WTC11 (cell line): ENCODE measurements around the gene ATF1. TPM values are rescaled to one million over a fixed set of nuclear protein-coding genes. Genes with fewer than 3 reads are reported as not detected.

Experiments
- E2F5 ChIP-seq: sonication (generic); formaldehyde crosslinking; IDR thresholded peaks from 2 replicates; pipeline ENCODE4 v1.8.1; 2022; ENCODE audit warnings: mild to moderate bottlenecking, moderate library complexity, missing genetic modification reagents
- EMX1 ChIP-seq: fragments of 250-450 bp; sonication (Bioruptor Pico); IDR thresholded peaks from 2 replicates; pipeline ENCODE4 v1.8.0; 2021; ENCODE audit warnings: mild to moderate bottlenecking
- ESRRA ChIP-seq: sonication (generic); formaldehyde crosslinking; IDR thresholded peaks from 2 replicates; pipeline ENCODE4 v1.8.1; 2022; ENCODE audit warnings: mild to moderate bottlenecking, missing genetic modification reagents, borderline replicate concordance
- ETV6 ChIP-seq: sonication (generic); formaldehyde crosslinking; IDR thresholded peaks from 2 replicates; pipeline ENCODE4 v1.8.1; 2022; ENCODE audit warnings: mild to moderate bottlenecking, missing genetic modification reagents
- FOXP1 ChIP-seq: sonication (generic); formaldehyde crosslinking; IDR thresholded peaks from 2 replicates; pipeline ENCODE4 v1.8.0; 2022; ENCODE audit warnings: missing genetic modification reagents, mild to moderate bottlenecking, moderate library complexity, borderline replicate concordance
- GTF2I ChIP-seq: fragments of 250-450 bp; sonication (Bioruptor Pico); conservative IDR thresholded peaks from 2 replicates; pipeline ENCODE4 v1.4.0; 2021; ENCODE audit warnings: mild to moderate bottlenecking
- HMGXB4 ChIP-seq: sonication (generic); formaldehyde crosslinking; IDR thresholded peaks from 2 replicates; pipeline ENCODE4 v1.8.1; 2023; ENCODE audit warnings: mild to moderate bottlenecking, moderate library complexity, missing genetic modification reagents
- IRF2 ChIP-seq: sonication (generic); formaldehyde crosslinking; IDR thresholded peaks from 2 replicates; pipeline ENCODE4 v1.8.0; 2022; ENCODE audit warnings: low read depth, missing genetic modification reagents, borderline replicate concordance
- JAZF1 ChIP-seq: fragments of 250-450 bp; sonication (Bioruptor Pico); IDR thresholded peaks from 2 replicates; pipeline ENCODE4 v1.9.0; 2021; ENCODE audit warnings: moderate library complexity, mild to moderate bottlenecking, inconsistent platforms
- JUN ChIP-seq: sonication (generic); formaldehyde crosslinking; IDR thresholded peaks from 2 replicates; pipeline ENCODE4 v1.8.0; 2023; ENCODE audit warnings: mild to moderate bottlenecking, missing genetic modification reagents
- MLX ChIP-seq: sonication (generic); formaldehyde crosslinking; IDR thresholded peaks from 2 replicates; pipeline ENCODE4 v1.8.1; 2023; ENCODE audit warnings: mild to moderate bottlenecking, missing genetic modification reagents, moderate library complexity
- MYBL2 ChIP-seq: sonication (generic); formaldehyde crosslinking; IDR thresholded peaks from 2 replicates; pipeline ENCODE4 v1.8.1; 2023; ENCODE audit warnings: mild to moderate bottlenecking, moderate library complexity, missing genetic modification reagents
- NR1H2 ChIP-seq: sonication (generic); formaldehyde crosslinking; IDR thresholded peaks from 2 replicates; pipeline ENCODE4 v1.9.0; 2021; ENCODE audit warnings: mild to moderate bottlenecking, moderate library complexity, missing genetic modification reagents
- NR2C2 ChIP-seq: sonication (generic); formaldehyde crosslinking; IDR thresholded peaks from 2 replicates; pipeline ENCODE4 v1.8.0; 2022; ENCODE audit warnings: mild to moderate bottlenecking, missing genetic modification reagents
- RELA ChIP-seq: sonication (generic); formaldehyde crosslinking; IDR thresholded peaks from 2 replicates; pipeline ENCODE4 v1.8.1; 2022; ENCODE audit warnings: missing genetic modification reagents, mild to moderate bottlenecking, borderline replicate concordance
- SP1 ChIP-seq: sonication (generic); formaldehyde crosslinking; conservative IDR thresholded peaks from 2 replicates; pipeline ENCODE4 v1.8.1; 2022; ENCODE audit warnings: missing genetic modification reagents
- TEAD4 ChIP-seq: sonication (generic); formaldehyde crosslinking; IDR thresholded peaks from 2 replicates; pipeline ENCODE4 v1.8.0; 2022; ENCODE audit warnings: mild to moderate bottlenecking, missing genetic modification reagents
- ZNF138 ChIP-seq: sonication (generic); formaldehyde crosslinking; conservative IDR thresholded peaks from 2 replicates; pipeline ENCODE4 v1.8.1; 2022; ENCODE audit warnings: mild to moderate bottlenecking, moderate library complexity, missing genetic modification reagents
- ZNF232 ChIP-seq: sonication (generic); formaldehyde crosslinking; IDR thresholded peaks from 2 replicates; pipeline ENCODE4 v1.8.0; 2022; ENCODE audit warnings: mild to moderate bottlenecking, missing genetic modification reagents
- ZNF396 ChIP-seq: fragments of 250-450 bp; sonication (Bioruptor Pico); IDR thresholded peaks from 2 replicates; pipeline ENCODE4 v1.8.0; 2021; ENCODE audit warnings: mild to moderate bottlenecking, moderate library complexity, borderline replicate concordance
- ZNF671 ChIP-seq: fragments of 250-450 bp; sonication (Bioruptor Pico); IDR thresholded peaks from 2 replicates; pipeline ENCODE4 v1.8.0; 2021; ENCODE audit warnings: mild to moderate bottlenecking
- total RNA-seq: library from RNA; stranded (reverse); gene quantifications from 3 replicates; pipeline ENCODE4 v1.2.3, GENCODE V29; 2021
- TF ChIP-seq, protein P1 (sequence below): fragments of 250-450 bp; sonication (Bioruptor Pico); IDR thresholded peaks from 2 replicates; pipeline ENCODE4 v2.1.2; 2022; ENCODE audit warnings: mild to moderate bottlenecking, moderate library complexity
- TF ChIP-seq, protein P2 (sequence below): sonication (generic); formaldehyde crosslinking; IDR thresholded peaks from 2 replicates; pipeline ENCODE4 v1.8.0; 2022; ENCODE audit warnings: mild to moderate bottlenecking, missing genetic modification reagents
- TF ChIP-seq, protein P3 (sequence below): fragments of 250-450 bp; sonication (Bioruptor Pico); IDR thresholded peaks from 2 replicates; pipeline ENCODE4 v1.9.0; 2021; ENCODE audit warnings: moderate library complexity, mild to moderate bottlenecking, inconsistent platforms, borderline replicate concordance
- TF ChIP-seq, protein P4 (sequence below): sonication (generic); formaldehyde crosslinking; IDR thresholded peaks from 2 replicates; pipeline ENCODE4 v1.8.1; 2022; ENCODE audit warnings: mild to moderate bottlenecking, missing genetic modification reagents, moderate library complexity, borderline replicate concordance
- TF ChIP-seq, protein P5 (sequence below): sonication (generic); formaldehyde crosslinking; IDR thresholded peaks from 2 replicates; pipeline ENCODE4 v1.8.0; 2023; ENCODE audit warnings: missing genetic modification reagents, mild to moderate bottlenecking, borderline replicate concordance

The ATF1 gene
- total RNA-seq, 1 experiment from 2014 or later: 34.8 TPM

GRCh38 chr12:50763639-50764285 is at the start of gene ATF1 (continued):
- TF ChIP-seq TEAD4 (no peak), NR1H2 (CRISPR knock-in tag) (no peak), ZNF138 (CRISPR knock-in tag) (no peak), RELA (CRISPR knock-in tag) (no peak), ETV6 (peak; percentile 84), IRF2 (CRISPR knock-in tag) (no peak), SP1 (CRISPR knock-in tag) (peak; percentile 57), GTF2I (CRISPR knock-in tag) (no peak), JUN (no peak), E2F5 (CRISPR knock-in tag) (no peak), FOXP1 (CRISPR knock-in tag) (peak; percentile 74; the same call in 1 of the 2 replicates), HMGXB4 (CRISPR knock-in tag) (no peak), ZNF232 (CRISPR knock-in tag) (peak; percentile 86), ESRRA (CRISPR knock-in tag) (peak; percentile 98), EMX1 (CRISPR knock-in tag) (no peak), NR2C2 (no peak), MLX (CRISPR knock-in tag) (no peak), ZNF396 (CRISPR knock-in tag) (no peak), ZNF671 (CRISPR knock-in tag) (no peak), MYBL2 (0 out of 2 replicates have a peak, but pooled peaks have one; percentile 21), JAZF1 (CRISPR knock-in tag) (no peak)
- TF ChIP-seq, protein P1, sequence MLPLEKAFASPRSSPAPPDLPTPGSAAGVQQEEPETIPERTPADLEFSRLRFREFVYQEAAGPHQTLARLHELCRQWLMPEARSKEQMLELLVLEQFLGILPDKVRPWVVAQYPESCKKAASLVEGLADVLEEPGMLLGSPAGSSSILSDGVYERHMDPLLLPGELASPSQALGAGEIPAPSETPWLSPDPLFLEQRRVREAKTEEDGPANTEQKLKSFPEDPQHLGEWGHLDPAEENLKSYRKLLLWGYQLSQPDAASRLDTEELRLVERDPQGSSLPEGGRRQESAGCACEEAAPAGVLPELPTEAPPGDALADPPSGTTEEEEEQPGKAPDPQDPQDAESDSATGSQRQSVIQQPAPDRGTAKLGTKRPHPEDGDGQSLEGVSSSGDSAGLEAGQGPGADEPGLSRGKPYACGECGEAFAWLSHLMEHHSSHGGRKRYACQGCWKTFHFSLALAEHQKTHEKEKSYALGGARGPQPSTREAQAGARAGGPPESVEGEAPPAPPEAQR (CRISPR knock-in tag): no peak
- TF ChIP-seq, protein P2, sequence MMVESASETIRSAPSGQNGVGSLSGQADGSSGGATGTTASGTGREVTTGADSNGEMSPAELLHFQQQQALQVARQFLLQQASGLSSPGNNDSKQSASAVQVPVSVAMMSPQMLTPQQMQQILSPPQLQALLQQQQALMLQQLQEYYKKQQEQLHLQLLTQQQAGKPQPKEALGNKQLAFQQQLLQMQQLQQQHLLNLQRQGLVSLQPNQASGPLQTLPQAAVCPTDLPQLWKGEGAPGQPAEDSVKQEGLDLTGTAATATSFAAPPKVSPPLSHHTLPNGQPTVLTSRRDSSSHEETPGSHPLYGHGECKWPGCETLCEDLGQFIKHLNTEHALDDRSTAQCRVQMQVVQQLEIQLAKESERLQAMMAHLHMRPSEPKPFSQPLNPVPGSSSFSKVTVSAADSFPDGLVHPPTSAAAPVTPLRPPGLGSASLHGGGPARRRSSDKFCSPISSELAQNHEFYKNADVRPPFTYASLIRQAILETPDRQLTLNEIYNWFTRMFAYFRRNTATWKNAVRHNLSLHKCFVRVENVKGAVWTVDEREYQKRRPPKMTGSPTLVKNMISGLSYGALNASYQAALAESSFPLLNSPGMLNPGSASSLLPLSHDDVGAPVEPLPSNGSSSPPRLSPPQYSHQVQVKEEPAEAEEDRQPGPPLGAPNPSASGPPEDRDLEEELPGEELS (CRISPR knock-in tag): peak; percentile 91; the same call in 1 of the 2 replicates
- TF ChIP-seq, protein P3, sequence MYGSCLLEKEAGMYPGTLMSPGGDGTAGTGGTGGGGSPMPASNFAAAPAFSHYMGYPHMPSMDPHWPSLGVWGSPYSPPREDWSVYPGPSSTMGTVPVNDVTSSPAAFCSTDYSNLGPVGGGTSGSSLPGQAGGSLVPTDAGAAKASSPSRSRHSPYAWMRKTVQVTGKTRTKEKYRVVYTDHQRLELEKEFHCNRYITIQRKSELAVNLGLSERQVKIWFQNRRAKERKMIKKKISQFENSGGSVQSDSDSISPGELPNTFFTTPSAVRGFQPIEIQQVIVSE (CRISPR knock-in tag): no peak
- TF ChIP-seq, protein P4, sequence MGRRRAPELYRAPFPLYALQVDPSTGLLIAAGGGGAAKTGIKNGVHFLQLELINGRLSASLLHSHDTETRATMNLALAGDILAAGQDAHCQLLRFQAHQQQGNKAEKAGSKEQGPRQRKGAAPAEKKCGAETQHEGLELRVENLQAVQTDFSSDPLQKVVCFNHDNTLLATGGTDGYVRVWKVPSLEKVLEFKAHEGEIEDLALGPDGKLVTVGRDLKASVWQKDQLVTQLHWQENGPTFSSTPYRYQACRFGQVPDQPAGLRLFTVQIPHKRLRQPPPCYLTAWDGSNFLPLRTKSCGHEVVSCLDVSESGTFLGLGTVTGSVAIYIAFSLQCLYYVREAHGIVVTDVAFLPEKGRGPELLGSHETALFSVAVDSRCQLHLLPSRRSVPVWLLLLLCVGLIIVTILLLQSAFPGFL (CRISPR knock-in tag): no peak
- TF ChIP-seq, protein P5, sequence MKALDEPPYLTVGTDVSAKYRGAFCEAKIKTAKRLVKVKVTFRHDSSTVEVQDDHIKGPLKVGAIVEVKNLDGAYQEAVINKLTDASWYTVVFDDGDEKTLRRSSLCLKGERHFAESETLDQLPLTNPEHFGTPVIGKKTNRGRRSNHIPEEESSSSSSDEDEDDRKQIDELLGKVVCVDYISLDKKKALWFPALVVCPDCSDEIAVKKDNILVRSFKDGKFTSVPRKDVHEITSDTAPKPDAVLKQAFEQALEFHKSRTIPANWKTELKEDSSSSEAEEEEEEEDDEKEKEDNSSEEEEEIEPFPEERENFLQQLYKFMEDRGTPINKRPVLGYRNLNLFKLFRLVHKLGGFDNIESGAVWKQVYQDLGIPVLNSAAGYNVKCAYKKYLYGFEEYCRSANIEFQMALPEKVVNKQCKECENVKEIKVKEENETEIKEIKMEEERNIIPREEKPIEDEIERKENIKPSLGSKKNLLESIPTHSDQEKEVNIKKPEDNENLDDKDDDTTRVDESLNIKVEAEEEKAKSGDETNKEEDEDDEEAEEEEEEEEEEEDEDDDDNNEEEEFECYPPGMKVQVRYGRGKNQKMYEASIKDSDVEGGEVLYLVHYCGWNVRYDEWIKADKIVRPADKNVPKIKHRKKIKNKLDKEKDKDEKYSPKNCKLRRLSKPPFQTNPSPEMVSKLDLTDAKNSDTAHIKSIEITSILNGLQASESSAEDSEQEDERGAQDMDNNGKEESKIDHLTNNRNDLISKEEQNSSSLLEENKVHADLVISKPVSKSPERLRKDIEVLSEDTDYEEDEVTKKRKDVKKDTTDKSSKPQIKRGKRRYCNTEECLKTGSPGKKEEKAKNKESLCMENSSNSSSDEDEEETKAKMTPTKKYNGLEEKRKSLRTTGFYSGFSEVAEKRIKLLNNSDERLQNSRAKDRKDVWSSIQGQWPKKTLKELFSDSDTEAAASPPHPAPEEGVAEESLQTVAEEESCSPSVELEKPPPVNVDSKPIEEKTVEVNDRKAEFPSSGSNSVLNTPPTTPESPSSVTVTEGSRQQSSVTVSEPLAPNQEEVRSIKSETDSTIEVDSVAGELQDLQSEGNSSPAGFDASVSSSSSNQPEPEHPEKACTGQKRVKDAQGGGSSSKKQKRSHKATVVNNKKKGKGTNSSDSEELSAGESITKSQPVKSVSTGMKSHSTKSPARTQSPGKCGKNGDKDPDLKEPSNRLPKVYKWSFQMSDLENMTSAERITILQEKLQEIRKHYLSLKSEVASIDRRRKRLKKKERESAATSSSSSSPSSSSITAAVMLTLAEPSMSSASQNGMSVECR (CRISPR knock-in tag): peak; percentile 42; the same call in 1 of the 2 replicates
